Heart left ventricle (tissue), 16 donors: Measurements from ENCODE around the gene ATXN2. TPM values are rescaled to one million over a fixed set of nuclear protein-coding genes. Genes with fewer than 3 reads are reported as not detected.
"Not testable (repeated sequence)": the region's sequence is repeated elsewhere in the genome, so short reads cannot be mapped to it uniquely, and the experiment has no call there.

Experiments used
- ATAC-seq, 4 donors: fragments of 200-7000 bp; cut with Tn5 transposase; one replicate each; pipeline ENCODE4 v1.9.1; 2020 to 2022; ENCODE audit warnings: moderate library complexity in 4 of 4, mild to moderate bottlenecking in 3 of 4, moderate number of reproducible peaks in 1 of 4
- DNase-seq, 5 donors: peaks; one replicate each; pipeline ENCODE4 v3.0.0-alpha.2; 2020
- H3K27ac ChIP-seq, 12 donors: fragments of 200-600 bp; sonication (generic) in 4 of 12; one replicate each; pipeline versions ENCODE4 v1.5.0 to v1.8.0; 2016 to 2022; ENCODE audit warnings: mild to moderate bottlenecking in 2 of 12
- H3K27me3 ChIP-seq, 9 donors: fragments of 200-600 bp; sonication (generic) in 2 of 9; one replicate each; pipeline versions ENCODE4 v1.5.1 to v1.8.0; 2016 to 2022; ENCODE audit warnings: mild to moderate bottlenecking in 3 of 9
- H3K36me3 ChIP-seq, 9 donors: fragments of 200-600 bp; sonication (generic) in 2 of 9; one replicate each; pipeline versions ENCODE4 v1.5.0 to v1.8.0; 2018 to 2022; ENCODE audit warnings: mild to moderate bottlenecking in 2 of 9
- H3K4me1 ChIP-seq, 12 donors: fragments of 200-600 bp; sonication (generic) in 4 of 12; one replicate each; pipeline versions ENCODE4 v1.5.0 to v1.8.0; 2016 to 2022; ENCODE audit warnings: mild to moderate bottlenecking in 3 of 12
- H3K4me3 ChIP-seq, 12 donors: fragments of 200-600 bp; sonication (generic) in 4 of 12; one replicate each; pipeline versions ENCODE4 v1.5.0 to v1.8.0; 2017 to 2022; ENCODE audit warnings: mild to moderate bottlenecking in 9 of 12, moderate library complexity in 4 of 12
- H3K9me3 ChIP-seq, 12 donors: fragments of 200-600 bp; sonication (generic) in 4 of 12; one replicate each; pipeline versions ENCODE4 v1.5.0 to v1.8.0; 2016 to 2022; ENCODE audit warnings: mild to moderate bottlenecking in 1 of 12
- CTCF ChIP-seq, 12 donors: fragments of 200-600 bp; sonication (generic) in 4 of 12; IDR thresholded peaks; one replicate each; pipeline versions ENCODE4 v1.5.0 to v1.8.0; 2018 to 2022; ENCODE audit warnings: antibody characterized with exemption in 12 of 12, mild to moderate bottlenecking in 5 of 12
- POLR2A ChIP-seq, 2 donors: fragments of 450-650 bp; IDR thresholded peaks; one replicate each; pipeline ENCODE4 v1.6.1; 2017; ENCODE audit warnings: antibody characterized with exemption in 2 of 2, mild to moderate bottlenecking in 2 of 2, moderate library complexity in 2 of 2
- WGBS, 4 donors: extraction: QIAGEN DNeasy Blood & Tissue Kit in 2 of 4; methylation state at CpG; one replicate each; pipeline versions ENCODE4 v1.1.5 to v1.1.7; 2013 to 2018; 5-methylcytosine and 5-hydroxymethylcytosine counted together
- intact Hi-C, 10 donors: fragments of 100-400 bp; cut with DNase I; formaldehyde crosslinking; loops; one replicate each; pipeline versions ENCODE4 v1.11.1 to v1.14.2; 2022
- polyA plus RNA-seq, 2 donors: library from polyadenylated mRNA; stranded (reverse); fragments of 200-250 nt; gene quantifications; one replicate each; pipeline ENCODE4 v1.2.3, GENCODE V29; 2013
- total RNA-seq, 9 donors: library from RNA; depleted of rRNA in 2 of 9; stranded (reverse); fragments of >200 nt in 2 of 9; fragmentation: NEBNext Ultra II Directional in 3 of 9; extraction: Animal tissue kit (Norgen Biotek cat#: 25700) in 3 of 9; gene quantifications; one replicate each; pipeline versions ENCODE4 v1.1.0 to v1.2.4, GENCODE V29; 2016 to 2023
- donor health status: ischemic (EF 13 %, LVEDD 7.1; RV severe dilation, severe dysfunction).
- donor health status: healthy with polysubstance abuse.
- donor health status: DM: no; HTN: yes; CAD: no.
- donor health status: DM: no; HTN: no; CAD: no.
- donor health status: ischemic (EF 25% LVEDD 6.9; RV normal size, moderate dysfunction).
- donor health status: ischemic (EF 25% LVEDD 5.7; RV mildly dilated, moderate dysfunction).
- donor health status: healthy.
- donor health status: DM: yes; HTN: yes; CAD: no.
- donor health status: ischemic (EF 35%, LVEDD 5.7; RV mildly dilated, moderate dysfunction).
- donor health status: nonischemic (EF 11% LVEDD 7.7; RV severe dilation, severe dysfunction).
- donor health status: DM: yes; HTN: yes; CAD: no.
- donor health status: PGD.
- donor health status: ischemic (EF 29% LVEDD 5.4; RV normal size, mild dysfunction).
- donor health status: nonischemic (EF 23%, LVEDD 6.1; RV moderate dilation, normal function).

The ATXN2 gene
- total and polyA plus RNA-seq, 11 donors: 23.6 to 59.3 (median 46.8) TPM

GRCh38 chr12:111469401-111469800, 129.7 kb downstream of the ATXN2 start:
- H3K4me1 ChIP-seq: no peaks in the 10 kb centered on the region
- 78 to 86% (median 84%) methylated on average over 2 of the region's 2 CpGs for WGBS, 4 donors
- intact Hi-C loops: no loop called here
- ATAC-seq (no peak), DNase-seq (no peak)
- H3K4me3 ChIP-seq: no peak overlapping the region
- TF ChIP-seq POLR2A (IDR thresholded peaks at IDR 0.05): no peak
- no peak for TF ChIP-seq CTCF (IDR thresholded peaks at IDR 0.05)
- no peaks in the 10 kb centered on the region for H3K27me3 ChIP-seq
- H3K9me3 ChIP-seq: no peaks in the 10 kb centered on the region
- H3K27ac ChIP-seq: no peak overlapping the region
- peaks cover 0 to 90% (median 60%) of the 10 kb centered on the region in 9 donors for H3K36me3 ChIP-seq

GRCh38 chr12:111467857-111468241, 131.3 kb downstream of the ATXN2 start:
- ATAC-seq (no peak), DNase-seq (no peak)
- peak overlapping the region in 1 of 12 donors; percentile 63 for H3K27ac ChIP-seq
- H3K27me3 ChIP-seq: no peaks in the 10 kb centered on the region
- 81 to 96% (median 90%) methylated on average over 4 of the region's 4 CpGs for WGBS, 4 donors
- H3K4me1 ChIP-seq: no peaks in the 10 kb centered on the region
- TF ChIP-seq POLR2A (IDR thresholded peaks at IDR 0.05) (no peak), CTCF (IDR thresholded peaks at IDR 0.05) (no peak)
- intact Hi-C loops: no loop called here
- H3K9me3 ChIP-seq: no peaks in the 10 kb centered on the region
- H3K36me3 ChIP-seq: peaks cover 0 to 87% (median 62%) of the 10 kb centered on the region in 9 donors
- H3K4me3 ChIP-seq: no peak overlapping the region

- ATAC-seq: no peak
- no peak for TF ChIP-seq CTCF (IDR thresholded peaks at IDR 0.05)
- TF ChIP-seq POLR2A (IDR thresholded peaks at IDR 0.05): no peak
- Histone ChIP-seq H3K4me1 (peaks cover 0 to 4% (median 0%) of the 10 kb centered on the region in 12 donors), H3K27ac (peak overlapping the region in 1 of 12 donors; percentile 63), H3K9me3 (no peaks in the 10 kb centered on the region), H3K27me3 (no peaks in the 10 kb centered on the region), H3K4me3 (no peak overlapping the region), H3K36me3 (peaks cover 0 to 83% (median 57%) of the 10 kb centered on the region in 9 donors)
- 86 to 95% (median 90%) methylated on average over 3 of the region's 3 CpGs for WGBS, 4 donors
- no peak for DNase-seq
- intact Hi-C loops: no loop called here
Observed at GRCh38 chr12:111467092-111467856, 131.8 kb downstream of the ATXN2 start.

- DNase-seq: no peak
- Histone ChIP-seq H3K36me3 (peaks cover 0 to 73% (median 41%) of the 10 kb centered on the region in 9 donors), H3K4me1 (peaks cover 0 to 19% (median 0%) of the 10 kb centered on the region in 12 donors), H3K27me3 (no peaks in the 10 kb centered on the region), H3K27ac (peak overlapping the region in 1 of 12 donors; percentile 50), H3K9me3 (no peaks in the 10 kb centered on the region), H3K4me3 (no peak overlapping the region)
- TF ChIP-seq POLR2A (IDR thresholded peaks at IDR 0.05): no peak
- TF ChIP-seq CTCF (IDR thresholded peaks at IDR 0.05): no peak
- intact Hi-C loops: no loop called here
- ATAC-seq: no peak
Observed at GRCh38 chr12:111462210-111462769, 136.8 kb downstream of the ATXN2 start.

GRCh38 chr12:111460111-111460510, 139.0 kb downstream of the ATXN2 start:
- H3K27me3 ChIP-seq, H3K9me3 ChIP-seq, DNase-seq, intact Hi-C loops, ATAC-seq, H3K4me3 ChIP-seq, H3K27ac ChIP-seq: not testable (repeated sequence)
- H3K36me3 ChIP-seq: peaks cover 0 to 81% (median 56%) of the 10 kb centered on the region in 9 donors
- 95 to 99% (median 97%) methylated on average over 11 of the region's 11 CpGs for WGBS, 4 donors
- peaks cover 0 to 27% (median 9%) of the 10 kb centered on the region in 12 donors for H3K4me1 ChIP-seq
